GM23248 (cell line): ENCODE measurements around the gene FHOD3. TPM values are rescaled to one million over a fixed set of nuclear protein-coding genes. Genes with fewer than 3 reads are reported as not detected.

Experiments used
- DNase-seq: peaks from one replicate; pipeline ENCODE4 v3.0.0-alpha.2; 2015
- H2AFZ ChIP-seq: fragments of 200-600 bp; sonication (generic); 2 replicates; pipeline ENCODE4 v1.6.1; 2016; ENCODE audit warnings: antibody characterized with exemption
- H3F3A ChIP-seq: fragments of 200-600 bp; sonication (generic); 2 replicates; pipeline ENCODE4 v1.6.1; 2016; ENCODE audit warnings: mild to moderate bottlenecking, antibody characterized with exemption, mixed run types; ENCODE audit not compliant: insufficient read depth
- H3K27ac ChIP-seq: fragments of 200-600 bp; sonication (generic); 2 replicates; pipeline ENCODE4 v1.5.1; 2016; ENCODE audit warnings: mild to moderate bottlenecking
- H3K27me3 ChIP-seq: fragments of 200-600 bp; sonication (generic); replicated peaks from 2 replicates; pipeline ENCODE4 v1.6.1; 2016; ENCODE audit warnings: mild to moderate bottlenecking; ENCODE audit not compliant: insufficient read depth
- H3K36me3 ChIP-seq: fragments of 200-600 bp; sonication (generic); 2 replicates; pipeline ENCODE4 v1.6.1; 2016; ENCODE audit warnings: low read depth, mild to moderate bottlenecking
- H3K4me1 ChIP-seq: fragments of 200-600 bp; sonication (generic); 2 replicates; pipeline ENCODE4 v1.6.1; 2016; ENCODE audit warnings: mild to moderate bottlenecking; ENCODE audit not compliant: insufficient read depth
- H3K4me2 ChIP-seq: fragments of 200-600 bp; sonication (generic); one replicate; pipeline ENCODE4 v1.6.1; 2016; ENCODE audit warnings: mild to moderate bottlenecking; ENCODE audit not compliant: unreplicated experiment
- H3K4me3 ChIP-seq: fragments of 200-600 bp; sonication (generic); 2 replicates; pipeline ENCODE4 v1.5.1; 2016; ENCODE audit warnings: mild to moderate bottlenecking
- H3K79me2 ChIP-seq: fragments of 200-600 bp; sonication (generic); 2 replicates; pipeline ENCODE4 v1.6.1; 2016; ENCODE audit warnings: mild to moderate bottlenecking; ENCODE audit not compliant: insufficient read depth
- H3K9ac ChIP-seq: fragments of 200-600 bp; sonication (generic); 2 replicates; pipeline ENCODE4 v1.6.1; 2016; ENCODE audit warnings: mild to moderate bottlenecking
- H3K9me2 ChIP-seq: fragments of 200-600 bp; sonication (generic); 2 replicates; pipeline ENCODE4 v1.6.1; 2016; ENCODE audit warnings: mixed run types, mild to moderate bottlenecking, moderate library complexity; ENCODE audit not compliant: insufficient read depth
- H3K9me3 ChIP-seq: fragments of 200-600 bp; sonication (generic); one replicate; pipeline ENCODE4 v1.6.1; 2017; ENCODE audit warnings: low read depth
- H4K20me1 ChIP-seq: fragments of 200-600 bp; sonication (generic); 2 replicates; pipeline ENCODE4 v1.6.0; 2016; ENCODE audit not compliant: insufficient read depth
- EZH2 ChIP-seq: fragments of 200-600 bp; sonication (generic); IDR thresholded peaks from 2 replicates; pipeline ENCODE4 v1.6.1; 2018; ENCODE audit warnings: antibody characterized with exemption, mild to moderate bottlenecking; ENCODE audit not compliant: insufficient read depth, poor library complexity, severe bottlenecking
- EZH2phosphoT487 ChIP-seq: fragments of 200-600 bp; sonication (generic); IDR thresholded peaks from 2 replicates; pipeline ENCODE4 v1.6.1; 2018; ENCODE audit warnings: antibody characterized with exemption, moderate library complexity, mild to moderate bottlenecking, low read depth; ENCODE audit not compliant: insufficient read depth
- WGBS, 2 experiments: methylation state at CpG; one replicate each; pipeline ENCODE4 v1.1.6; 2015 to 2017; ENCODE audit warnings: low lambda C conversion rate in 2 of 2, low coverage in 1 of 2; ENCODE audit errors: missing lambda C conversion rate in 2 of 2; 5-methylcytosine and 5-hydroxymethylcytosine counted together
- in situ Hi-C: fragments of 300-500 bp; cut with MboI; formaldehyde crosslinking; loops from 2 replicates; pipeline ENCODE4 v1.15.0; 2020
- polyA plus RNA-seq: library from polyadenylated mRNA; unstranded; fragments of >200 nt; fragmentation: Nextera tagmentation; extraction: Ambion mirVana; gene quantifications from 2 replicates; pipeline ENCODE4 v1.2.1, GENCODE V29; 2016
- total RNA-seq: library from RNA; depleted of rRNA; stranded (reverse); fragments of >200 nt; shearing (Covaris generic); gene quantifications from 2 replicates; pipeline ENCODE4 v1.2.3, GENCODE V29; 2014

Gene FHOD3
- total and polyA plus RNA-seq, 2 experiments from 2014 or later, result 1.6 to 10.1 TPM

DNA sequence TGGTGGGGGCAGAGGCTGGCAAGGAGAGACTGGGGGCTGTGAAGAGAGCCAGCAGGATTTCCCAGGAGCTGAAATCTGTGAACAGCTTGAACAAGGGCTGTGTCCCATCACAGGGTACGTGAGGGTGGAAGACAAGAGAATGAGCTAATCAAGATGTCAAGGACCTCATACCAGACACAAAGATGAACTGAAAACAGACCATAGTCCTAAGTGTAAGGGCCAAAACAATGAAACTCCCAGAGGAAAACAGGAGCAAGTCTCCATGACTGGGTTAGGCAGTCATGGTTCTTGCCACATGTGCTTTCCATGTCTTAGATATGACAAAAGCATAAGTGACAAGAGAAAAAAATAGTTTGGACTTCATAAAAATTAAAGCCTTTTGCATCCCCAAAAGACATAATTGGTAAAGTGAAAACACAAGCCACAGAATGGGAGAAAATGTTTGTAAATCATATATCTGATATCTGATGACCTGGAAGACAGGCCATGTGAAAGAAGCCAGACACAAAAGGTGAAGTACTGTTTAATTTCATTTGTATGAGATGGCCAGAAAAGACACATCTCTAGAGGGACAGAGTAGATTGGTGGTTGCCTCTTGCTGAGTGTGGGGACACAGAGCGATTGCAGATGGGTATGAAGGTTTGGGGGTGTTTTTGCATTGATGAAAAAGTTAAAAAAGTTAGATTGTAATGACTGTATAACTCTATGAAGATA, 67.6 kb downstream of the FHOD3 start:
- Histone ChIP-seq H3K36me3 (no peaks in the 10 kb centered on the region), H3K9me2 (no peaks in the 10 kb centered on the region), H3K27ac (no peak overlapping the region), H3K4me3 (no peak overlapping the region), H4K20me1 (no peaks in the 10 kb centered on the region), H3K27me3 (no peaks in the 10 kb centered on the region), H3F3A (no peaks in the 10 kb centered on the region), H3K9ac (no peak overlapping the region), H2AFZ (no peak overlapping the region), H3K4me1 (no peaks in the 10 kb centered on the region), H3K79me2 (no peaks in the 10 kb centered on the region), H3K9me3 (no peaks in the 10 kb centered on the region), H3K4me2 (no peak overlapping the region)
- no peak for DNase-seq
- in situ Hi-C loops, result no loop called here
- no peak for TF ChIP-seq EZH2phosphoT487
- TF ChIP-seq EZH2, result no peak
- 93 to 98% methylated on average over 2 of the region's 2 CpGs for WGBS, 2 experiments

DNA sequence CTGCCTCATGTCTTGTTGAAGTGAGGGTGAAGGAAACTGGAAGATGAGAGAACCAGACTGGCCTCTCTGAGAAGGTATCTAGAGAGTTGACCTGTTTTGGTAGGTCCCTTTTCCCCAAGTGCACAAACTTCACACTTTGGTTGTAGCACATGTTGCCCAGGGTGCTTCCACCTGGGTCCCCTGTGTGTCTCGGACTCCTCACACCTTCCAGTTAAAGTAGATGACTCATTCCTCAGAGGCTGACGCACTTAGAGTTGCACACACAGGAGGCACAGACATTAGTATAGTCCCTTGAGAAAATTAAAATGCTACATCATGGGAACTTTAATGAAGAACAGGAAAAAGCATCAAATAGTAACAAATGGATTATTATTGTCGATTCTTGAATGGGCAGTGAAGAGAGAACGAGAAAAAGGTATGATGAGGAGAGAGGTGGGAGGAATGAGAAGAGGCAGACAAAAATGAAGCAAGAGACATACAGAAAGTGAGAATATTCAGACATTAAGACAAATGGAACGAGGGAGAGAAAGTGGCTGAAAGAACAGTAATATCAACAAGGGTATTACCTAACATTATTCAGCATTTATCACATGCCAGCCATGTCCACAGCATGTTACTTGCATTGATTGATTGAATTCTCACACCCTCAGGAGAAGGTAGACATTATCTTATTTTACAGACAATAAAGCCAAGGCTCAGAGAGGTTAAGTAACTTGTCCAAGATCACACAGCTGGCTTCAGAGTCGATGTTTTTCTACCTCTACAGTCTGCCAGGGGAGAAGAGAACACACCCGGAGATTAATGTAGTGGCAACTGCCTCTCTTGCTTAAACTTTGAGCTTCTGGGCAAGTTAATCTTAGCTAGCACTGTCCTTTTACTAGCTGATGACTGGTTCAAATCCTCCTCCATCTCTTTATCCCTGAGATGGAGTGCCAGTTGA, 68.6 kb downstream of the FHOD3 start:
- no peak for DNase-seq
- no peak for TF ChIP-seq EZH2
- no peak for TF ChIP-seq EZH2phosphoT487
- Histone ChIP-seq H3K27ac (no peak overlapping the region), H3K9ac (no peak overlapping the region), H3K27me3 (no peaks in the 10 kb centered on the region), H3K36me3 (no peaks in the 10 kb centered on the region), H3K79me2 (no peaks in the 10 kb centered on the region), H3K4me2 (no peak overlapping the region), H3K9me3 (no peaks in the 10 kb centered on the region), H4K20me1 (no peaks in the 10 kb centered on the region), H3K4me3 (no peak overlapping the region), H3F3A (no peaks in the 10 kb centered on the region), H3K4me1 (no peaks in the 10 kb centered on the region), H3K9me2 (no peaks in the 10 kb centered on the region), H2AFZ (no peak overlapping the region)
- in situ Hi-C loops, result no loop called here
- WGBS, 2 experiments, result 93 to 96% methylated on average over 7 of the region's 7 CpGs

DNA sequence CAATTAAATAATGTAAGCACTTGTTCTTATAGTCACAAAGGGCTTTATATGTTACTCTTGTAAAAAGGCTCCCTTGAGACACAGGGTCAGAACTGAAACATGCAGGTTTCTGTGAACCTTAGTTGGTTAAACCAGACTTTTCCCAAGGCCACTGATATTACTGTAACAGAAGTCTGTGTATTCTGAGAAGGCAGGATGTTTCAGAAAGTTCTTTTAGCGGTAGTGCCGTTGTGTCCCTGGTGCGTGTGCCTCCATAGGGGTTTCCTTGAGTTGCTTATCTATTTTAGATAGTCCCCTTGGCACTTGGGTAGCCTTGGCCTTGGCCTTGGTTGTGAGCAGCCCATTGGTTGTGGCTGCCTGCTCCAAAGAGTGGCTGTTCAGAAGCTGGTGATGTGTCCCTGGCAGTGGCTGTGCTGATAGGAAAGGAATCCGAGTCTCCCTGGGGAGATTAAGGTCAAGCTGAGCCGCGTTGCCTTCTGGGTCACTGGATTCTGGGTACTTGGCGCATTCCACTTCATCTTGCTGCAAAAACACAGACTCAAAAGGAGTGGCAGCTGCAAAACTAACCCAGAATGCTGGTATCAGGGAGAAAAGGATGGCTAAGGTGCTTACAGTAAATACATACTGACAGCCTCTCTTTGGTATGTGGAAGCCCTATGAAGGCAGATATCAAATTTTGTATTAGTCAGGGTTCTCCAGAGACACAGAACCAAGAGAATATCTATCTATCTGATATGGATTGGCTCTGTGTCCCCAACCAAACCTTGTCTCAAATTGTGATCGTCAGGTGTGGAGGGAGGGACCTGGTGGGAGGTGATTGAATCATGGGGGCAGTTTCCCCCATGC, 69.7 kb downstream of the FHOD3 start:
- Histone ChIP-seq H3K36me3 (no peaks in the 10 kb centered on the region), H3K79me2 (no peaks in the 10 kb centered on the region), H4K20me1 (no peaks in the 10 kb centered on the region), H2AFZ (no peak overlapping the region), H3K4me1 (no peaks in the 10 kb centered on the region), H3K9me3 (no peaks in the 10 kb centered on the region), H3F3A (no peaks in the 10 kb centered on the region), H3K4me3 (no peak overlapping the region), H3K9ac (no peak overlapping the region), H3K27ac (no peak overlapping the region), H3K9me2 (no peaks in the 10 kb centered on the region), H3K27me3 (no peaks in the 10 kb centered on the region), H3K4me2 (no peak overlapping the region)
- in situ Hi-C loops, result no loop called here
- TF ChIP-seq EZH2phosphoT487 (no peak), EZH2 (no peak)
- DNase-seq, result no peak
- WGBS, 2 experiments, result 83 to 85% methylated on average over 8 of the region's 8 CpGs

DNA sequence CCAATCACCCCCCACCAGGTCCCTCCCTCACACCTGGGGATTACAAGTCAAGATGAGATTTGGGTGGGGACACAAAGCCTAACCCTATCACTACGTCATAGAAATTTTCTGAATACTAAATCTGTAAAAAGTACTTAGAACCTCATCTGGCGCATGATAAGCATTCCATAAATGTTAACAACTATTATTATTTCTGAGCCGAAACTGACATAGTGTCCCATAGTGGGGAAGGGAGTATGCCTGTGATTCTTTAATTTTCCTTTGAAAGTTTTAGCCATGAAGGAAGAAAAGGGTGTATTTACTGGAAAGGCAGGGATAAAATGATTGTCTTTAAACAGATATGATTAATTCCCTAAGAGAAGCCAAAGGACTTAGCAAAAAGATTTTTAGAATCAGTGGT, 71.4 kb downstream of the FHOD3 start:
- no peak for DNase-seq
- Histone ChIP-seq H2AFZ (no peak overlapping the region), H3K4me1 (0 out of 2 replicates have a peak, but pooled peaks cover 2% of the 10 kb centered on the region), H3K79me2 (no peaks in the 10 kb centered on the region), H3K9me2 (no peaks in the 10 kb centered on the region), H3K4me2 (no peak overlapping the region), H3K9ac (no peak overlapping the region), H4K20me1 (no peaks in the 10 kb centered on the region), H3K27ac (no peak overlapping the region), H3K4me3 (no peak overlapping the region), H3K36me3 (no peaks in the 10 kb centered on the region), H3K9me3 (no peaks in the 10 kb centered on the region), H3K27me3 (no peaks in the 10 kb centered on the region), H3F3A (no peaks in the 10 kb centered on the region)
- TF ChIP-seq EZH2 (no peak), EZH2phosphoT487 (no peak)
- in situ Hi-C loops, result no loop called here
- 85% methylated on average over 3 of the region's 3 CpGs for WGBS, 2 experiments
